ENCODE measurements around the gene CHRD. TPM values are rescaled to one million over a fixed set of nuclear protein-coding genes. Genes with fewer than 3 reads are reported as not detected.

Gene CHRD
- total RNA-seq, 1 experiment from 2014 or later: not detected

DNA sequence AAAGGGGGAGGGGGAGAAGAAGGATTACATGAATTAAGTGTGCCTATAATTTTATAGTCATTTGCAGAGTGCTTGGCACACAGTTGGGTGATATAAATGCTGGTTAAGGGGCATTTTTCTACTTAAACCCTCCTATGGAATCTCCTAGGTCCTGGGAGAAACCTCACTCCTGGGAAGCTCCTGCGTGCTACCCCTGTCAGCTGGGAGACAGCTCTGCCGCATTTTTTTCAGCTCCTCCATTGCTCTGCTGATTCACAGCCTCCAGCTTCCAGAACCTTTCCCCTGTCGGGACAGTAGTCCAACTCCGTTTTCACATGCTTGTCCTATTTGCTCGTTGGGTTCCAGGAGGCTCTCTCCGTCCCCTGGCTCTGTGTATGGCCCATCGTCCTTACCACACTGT is 59.2 kb downstream of the CHRD start:
- no TSS peak for BruUV-seq (replicated peaks)

More for the DNA sequence above, 59.2 kb downstream of the CHRD start:
- H3K27ac Mint-ChIP-seq (ENCODE audit: low read depth, unreplicated experiment): no peak overlapping the region
- H3K36me3 Mint-ChIP-seq (ENCODE audit: insufficient read depth, unreplicated experiment): no peaks in the 10 kb centered on the region
- peaks cover 9% of the 10 kb centered on the region for H3K4me1 Mint-ChIP-seq (ENCODE audit: insufficient read depth, unreplicated experiment)
- no peak overlapping the region for H3K4me3 Mint-ChIP-seq (ENCODE audit: unreplicated experiment)
- peaks cover 6% of the 10 kb centered on the region for H3K9me3 Mint-ChIP-seq (ENCODE audit: unreplicated experiment)
- ChIA-PET CTCF (interaction anchor here (1.1 to 1.5 kb wide), 2 partner anchors 21 to 105 kb away, joined by 3 to 5 read pairs; no protein-coding TSS in a partner anchor), POLR2A (no interaction called here)
- intact Hi-C loops (cut with micrococcal nuclease): no loop called here
- TF ChIP-seq, protein P1, sequence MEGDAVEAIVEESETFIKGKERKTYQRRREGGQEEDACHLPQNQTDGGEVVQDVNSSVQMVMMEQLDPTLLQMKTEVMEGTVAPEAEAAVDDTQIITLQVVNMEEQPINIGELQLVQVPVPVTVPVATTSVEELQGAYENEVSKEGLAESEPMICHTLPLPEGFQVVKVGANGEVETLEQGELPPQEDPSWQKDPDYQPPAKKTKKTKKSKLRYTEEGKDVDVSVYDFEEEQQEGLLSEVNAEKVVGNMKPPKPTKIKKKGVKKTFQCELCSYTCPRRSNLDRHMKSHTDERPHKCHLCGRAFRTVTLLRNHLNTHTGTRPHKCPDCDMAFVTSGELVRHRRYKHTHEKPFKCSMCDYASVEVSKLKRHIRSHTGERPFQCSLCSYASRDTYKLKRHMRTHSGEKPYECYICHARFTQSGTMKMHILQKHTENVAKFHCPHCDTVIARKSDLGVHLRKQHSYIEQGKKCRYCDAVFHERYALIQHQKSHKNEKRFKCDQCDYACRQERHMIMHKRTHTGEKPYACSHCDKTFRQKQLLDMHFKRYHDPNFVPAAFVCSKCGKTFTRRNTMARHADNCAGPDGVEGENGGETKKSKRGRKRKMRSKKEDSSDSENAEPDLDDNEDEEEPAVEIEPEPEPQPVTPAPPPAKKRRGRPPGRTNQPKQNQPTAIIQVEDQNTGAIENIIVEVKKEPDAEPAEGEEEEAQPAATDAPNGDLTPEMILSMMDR (IDR thresholded peaks at IDR 0.05; ENCODE audit: unreplicated experiment): no peak
- H3K27me3 Mint-ChIP-seq (ENCODE audit: insufficient read depth, unreplicated experiment): peaks cover 35% of the 10 kb centered on the region
- no peak for DNase-seq (ENCODE audit: unreplicated experiment)

Other genes with a start within 250 kb of the CHRD start
- 33.8 and 36.1 TPM in 2 replicates for gene EIF2B5, start 244.7 kb upstream of the CHRD start, total RNA-seq (2022)
- gene DVL3, start 224.7 kb upstream of the CHRD start, total RNA-seq (2022): 73.4 and 74.5 TPM in 2 replicates
- gene AP2M1, start 205.2 kb upstream of the CHRD start, total RNA-seq (2022): 280 and 301 TPM in 2 replicates
- 62.7 and 73.9 TPM in 2 replicates for gene ABCF3, start 193.9 kb upstream of the CHRD start, total RNA-seq (2022)
- not detected in 2 replicates for gene VWA5B2, start 150.5 kb upstream of the CHRD start, total RNA-seq (2022)
- 60.4 and 77.8 TPM in 2 replicates for gene ALG3, start 131.1 kb upstream of the CHRD start, total RNA-seq (2022)
- 4.9 and 10.1 TPM in 2 replicates for gene EEF1AKMT4, start 130.4 kb upstream of the CHRD start, total RNA-seq (2022)
- 6.1 TPM in 2 replicates for gene CAMK2N2, start 118.5 kb upstream of the CHRD start, total RNA-seq (2022)
- not detected in 2 replicates for gene ECE2, start 104.0 kb upstream of the CHRD start, total RNA-seq (2022)
- 275 and 284 TPM in 2 replicates for gene PSMD2, start 80.8 kb upstream of the CHRD start, total RNA-seq (2022)
- 522 and 536 TPM in 2 replicates for gene EIF4G1, start 65.4 kb upstream of the CHRD start, total RNA-seq (2022)
- 11.1 and 12.9 TPM in 2 replicates for gene FAM131A, start 42.5 kb upstream of the CHRD start, total RNA-seq (2022)
- gene CLCN2, start 18.4 kb upstream of the CHRD start, total RNA-seq (2022): 4.5 and 5.5 TPM in 2 replicates
- gene POLR2H, start 18.3 kb upstream of the CHRD start, total RNA-seq (2022): 81.5 and 91.5 TPM in 2 replicates
- not detected in 2 replicates for gene THPO, start 1.8 kb upstream of the CHRD start, total RNA-seq (2022)
- 4.0 and 5.4 TPM in 2 replicates for gene EPHB3, start 181.7 kb downstream of the CHRD start, total RNA-seq (2022)